ENCODE results near the gene UNC79. TPM values are rescaled to one million over a fixed set of nuclear protein-coding genes. Genes with fewer than 3 reads are reported as not detected.

UNC79 gene
- total and polyA plus RNA-seq, 2 donors: 0.11 to 1.1 TPM

- 86% methylated on average over 26 of the region's 26 CpGs for WGBS
- H3K27ac ChIP-seq (ENCODE audit: low read depth): no peak overlapping the region
- DNase-seq (ENCODE audit: extremely low spot score): no peak
Measured at GRCh38 chr14:93743270-93744060, 312.7 kb downstream of the UNC79 start.

GRCh38 chr14:93744176-93744575 is 313.4 kb downstream of the UNC79 start:
- H3K4me1 ChIP-seq (ENCODE audit: insufficient read depth): no peaks in the 10 kb centered on the region
- no peak for DNase-seq (ENCODE audit: extremely low spot score)
- H3K4me3 ChIP-seq (ENCODE audit: low read depth, low read length): no peak overlapping the region
- H3K27ac ChIP-seq (ENCODE audit: low read depth): no peak overlapping the region
- 81% methylated on average over 14 of the region's 14 CpGs for WGBS
- H3K36me3 ChIP-seq (ENCODE audit: insufficient read depth): no peaks in the 10 kb centered on the region

More at GRCh38 chr14:93743270-93744060, 312.7 kb downstream of the UNC79 start:
- Histone ChIP-seq H3K4me3 (ENCODE audit: low read depth, low read length) (no peak overlapping the region), H3K4me1 (ENCODE audit: insufficient read depth) (no peaks in the 10 kb centered on the region), H3K36me3 (ENCODE audit: insufficient read depth) (no peaks in the 10 kb centered on the region)

GRCh38 chr14:93744876-93745275 is 314.1 kb downstream of the UNC79 start:
- Histone ChIP-seq H3K27ac (ENCODE audit: low read depth) (no peak overlapping the region), H3K4me3 (ENCODE audit: low read depth, low read length) (no peak overlapping the region), H3K4me1 (ENCODE audit: insufficient read depth) (no peaks in the 10 kb centered on the region), H3K36me3 (ENCODE audit: insufficient read depth) (no peaks in the 10 kb centered on the region)
- DNase-seq (ENCODE audit: extremely low spot score): no peak
- 69% methylated on average over 8 of the region's 8 CpGs for WGBS

- Histone ChIP-seq H3K27ac (ENCODE audit: low read depth) (no peak overlapping the region), H3K4me1 (ENCODE audit: insufficient read depth) (no peaks in the 10 kb centered on the region), H3K36me3 (ENCODE audit: insufficient read depth) (no peaks in the 10 kb centered on the region), H3K4me3 (ENCODE audit: low read depth, low read length) (no peak overlapping the region)
- no peak for DNase-seq (ENCODE audit: extremely low spot score)
- 77% methylated on average over 13 of the region's 13 CpGs for WGBS
Measured at GRCh38 chr14:93745603-93746273, 315.0 kb downstream of the UNC79 start.

GRCh38 chr14:93747102-93747501 is 316.4 kb downstream of the UNC79 start:
- WGBS: 87% methylated on average over 15 of the region's 15 CpGs
- H3K4me3 ChIP-seq (ENCODE audit: low read depth, low read length): no peak overlapping the region
- no peak for DNase-seq (ENCODE audit: extremely low spot score)
- no peaks in the 10 kb centered on the region for H3K36me3 ChIP-seq (ENCODE audit: insufficient read depth)
- H3K4me1 ChIP-seq (ENCODE audit: insufficient read depth): no peaks in the 10 kb centered on the region
- no peak overlapping the region for H3K27ac ChIP-seq (ENCODE audit: low read depth)

- DNase-seq (ENCODE audit: extremely low spot score): no peak
- 97% methylated on average over 1 of the region's 1 CpG for WGBS
- Histone ChIP-seq H3K4me1 (ENCODE audit: insufficient read depth) (no peaks in the 10 kb centered on the region), H3K4me3 (ENCODE audit: low read depth, low read length) (no peak overlapping the region), H3K27ac (ENCODE audit: low read depth) (no peak overlapping the region), H3K36me3 (ENCODE audit: insufficient read depth) (no peaks in the 10 kb centered on the region)
Measured at GRCh38 chr14:93747560-93747959, 316.8 kb downstream of the UNC79 start.

GRCh38 chr14:93748208-93749075 is 317.7 kb downstream of the UNC79 start:
- H3K4me1 ChIP-seq (ENCODE audit: insufficient read depth): no peaks in the 10 kb centered on the region
- WGBS: 75% methylated on average over 25 of the region's 25 CpGs
- no peak for DNase-seq (ENCODE audit: extremely low spot score)
- no peaks in the 10 kb centered on the region for H3K36me3 ChIP-seq (ENCODE audit: insufficient read depth)
- no peak overlapping the region for H3K27ac ChIP-seq (ENCODE audit: low read depth)
- H3K4me3 ChIP-seq (ENCODE audit: low read depth, low read length): no peak overlapping the region

GRCh38 chr14:93749076-93749420 is 318.3 kb downstream of the UNC79 start:
- 92% methylated on average over 8 of the region's 8 CpGs for WGBS
- H3K4me3 ChIP-seq (ENCODE audit: low read depth, low read length): no peak overlapping the region
- no peaks in the 10 kb centered on the region for H3K36me3 ChIP-seq (ENCODE audit: insufficient read depth)
- H3K27ac ChIP-seq (ENCODE audit: low read depth): no peak overlapping the region
- no peak for DNase-seq (ENCODE audit: extremely low spot score)
- H3K4me1 ChIP-seq (ENCODE audit: insufficient read depth): no peaks in the 10 kb centered on the region

GRCh38 chr14:93751946-93752655 is 321.4 kb downstream of the UNC79 start:
- H3K4me1 ChIP-seq (ENCODE audit: insufficient read depth): no peaks in the 10 kb centered on the region
- no peaks in the 10 kb centered on the region for H3K36me3 ChIP-seq (ENCODE audit: insufficient read depth)
- DNase-seq (ENCODE audit: extremely low spot score): no peak
- H3K27ac ChIP-seq (ENCODE audit: low read depth): no peak overlapping the region
- no peak overlapping the region for H3K4me3 ChIP-seq (ENCODE audit: low read depth, low read length)
- WGBS: 65% methylated on average over 19 of the region's 19 CpGs

- H3K36me3 ChIP-seq (ENCODE audit: insufficient read depth): no peaks in the 10 kb centered on the region
- H3K4me1 ChIP-seq (ENCODE audit: insufficient read depth): no peaks in the 10 kb centered on the region
- 74% methylated on average over 4 of the region's 4 CpGs for WGBS
- no peak overlapping the region for H3K4me3 ChIP-seq (ENCODE audit: low read depth, low read length)
- DNase-seq (ENCODE audit: extremely low spot score): no peak
- H3K27ac ChIP-seq (ENCODE audit: low read depth): no peak overlapping the region
Measured at GRCh38 chr14:93752980-93753561, 322.3 kb downstream of the UNC79 start.

- Histone ChIP-seq H3K4me3 (ENCODE audit: low read depth, low read length) (no peak overlapping the region), H3K36me3 (ENCODE audit: insufficient read depth) (no peaks in the 10 kb centered on the region), H3K4me1 (ENCODE audit: insufficient read depth) (no peaks in the 10 kb centered on the region), H3K27ac (ENCODE audit: low read depth) (no peak overlapping the region)
- no peak for DNase-seq (ENCODE audit: extremely low spot score)
- WGBS: 91% methylated on average over 8 of the region's 8 CpGs
Measured at GRCh38 chr14:93753647-93754046, 322.9 kb downstream of the UNC79 start.

- no peak overlapping the region for H3K4me3 ChIP-seq (ENCODE audit: low read depth, low read length)
- 76% methylated on average over 12 of the region's 12 CpGs for WGBS
- no peak overlapping the region for H3K27ac ChIP-seq (ENCODE audit: low read depth)
- DNase-seq (ENCODE audit: extremely low spot score): no peak
- H3K4me1 ChIP-seq (ENCODE audit: insufficient read depth): no peaks in the 10 kb centered on the region
- no peaks in the 10 kb centered on the region for H3K36me3 ChIP-seq (ENCODE audit: insufficient read depth)
Measured at GRCh38 chr14:93757206-93757605, 326.5 kb downstream of the UNC79 start.

Measured in urinary bladder (tissue), 4 donors.